Chondrocyte (in vitro differentiated cells): Measurements from ENCODE around the gene ASB8. TPM values are rescaled to one million over a fixed set of nuclear protein-coding genes. Genes with fewer than 3 reads are reported as not detected.

Experiments used
- DNase-seq: peaks from one replicate; pipeline ENCODE4 v3.0.0; 2021; ENCODE audit warnings: mixed read lengths, low spot score
- H3K27ac Mint-ChIP-seq: one replicate; pipeline ENCODE4 v1.8.0; 2021; ENCODE audit warnings: mild to moderate bottlenecking, moderate library complexity, mixed read lengths; ENCODE audit not compliant: unreplicated experiment
- H3K27me3 Mint-ChIP-seq: 2 replicates; pipeline ENCODE4 v1.8.0; 2021; ENCODE audit warnings: low read depth, mixed read lengths
- H3K36me3 Mint-ChIP-seq: 2 replicates; pipeline ENCODE4 v1.8.0; 2021; ENCODE audit warnings: low read depth, mixed read lengths
- H3K4me1 Mint-ChIP-seq: 2 replicates; pipeline ENCODE4 v1.8.0; 2021; ENCODE audit warnings: low read depth, mild to moderate bottlenecking, mixed read lengths
- H3K4me3 Mint-ChIP-seq: one replicate; pipeline ENCODE4 v1.8.0; 2021; ENCODE audit warnings: mild to moderate bottlenecking, moderate library complexity, mixed read lengths; ENCODE audit not compliant: unreplicated experiment
- H3K9me3 Mint-ChIP-seq: 2 replicates; pipeline ENCODE4 v1.8.0; 2021; ENCODE audit warnings: low read depth, mixed read lengths
- CTCF ChIP-seq: fragments of 200-600 bp; sonication (generic); IDR thresholded peaks from 2 replicates; pipeline ENCODE4 v1.5.0; 2021; ENCODE audit warnings: antibody characterized with exemption, mild to moderate bottlenecking, moderate library complexity
- total RNA-seq: library from RNA; stranded (reverse); gene quantifications from 3 replicates; pipeline ENCODE4 v1.2.1, GENCODE V29; 2021

ASB8 gene
- total RNA-seq, 1 donor from 2014 or later: 24.7 TPM

GRCh38 chr12:48199774-48200221 is 42.5 kb upstream of the ASB8 start:
- Mint-ChIP-seq H3K27me3 (peaks cover 18% of the 10 kb centered on the region), H3K27ac (no peak overlapping the region), H3K4me3 (no peak overlapping the region), H3K4me1 (peaks cover 22% of the 10 kb centered on the region), H3K36me3 (peaks cover 1% of the 10 kb centered on the region), H3K9me3 (peaks cover 21% of the 10 kb centered on the region)
- no peak for DNase-seq
- no peak for TF ChIP-seq CTCF

DNA sequence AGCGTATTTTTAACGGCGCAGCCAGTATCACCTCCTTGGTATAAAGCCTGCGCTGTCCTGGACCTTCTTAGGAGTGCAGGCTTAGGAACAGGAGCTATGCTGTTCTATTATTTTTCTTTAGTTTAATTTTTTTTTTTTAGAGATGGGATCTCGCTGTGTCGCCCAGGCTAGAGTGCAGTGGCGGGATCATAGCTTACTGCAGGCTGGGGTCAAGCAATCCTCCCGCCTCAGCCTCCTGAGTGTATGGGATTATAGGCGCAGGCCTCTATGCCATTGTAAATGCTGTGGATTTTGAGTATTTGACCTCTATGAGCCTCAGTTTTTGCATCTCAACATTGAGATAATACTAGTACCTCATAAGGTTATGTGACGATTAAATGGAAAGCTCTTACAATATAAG is 41.7 kb upstream of the ASB8 start:
- peaks cover 17% of the 10 kb centered on the region for H3K9me3 Mint-ChIP-seq
- H3K36me3 Mint-ChIP-seq: peaks cover 1% of the 10 kb centered on the region
- H3K27me3 Mint-ChIP-seq: peaks cover 23% of the 10 kb centered on the region
- H3K27ac Mint-ChIP-seq: peak overlapping the region; percentile 81
- TF ChIP-seq CTCF: no peak
- DNase-seq: no peak
- H3K4me1 Mint-ChIP-seq: peaks cover 25% of the 10 kb centered on the region
- H3K4me3 Mint-ChIP-seq: peak overlapping the region; percentile 75

GRCh38 chr12:48198672-48198971 is 41.3 kb upstream of the ASB8 start:
- peak overlapping the region; percentile 75 for H3K4me3 Mint-ChIP-seq
- no peak for TF ChIP-seq CTCF
- H3K27me3 Mint-ChIP-seq: peaks cover 25% of the 10 kb centered on the region
- peaks cover 1% of the 10 kb centered on the region for H3K36me3 Mint-ChIP-seq
- peaks cover 25% of the 10 kb centered on the region for H3K4me1 Mint-ChIP-seq
- H3K9me3 Mint-ChIP-seq: peaks cover 14% of the 10 kb centered on the region
- peak overlapping the region; percentile 81 for H3K27ac Mint-ChIP-seq
- DNase-seq: no peak

GRCh38 chr12:48197971-48198671 is 40.8 kb upstream of the ASB8 start:
- Mint-ChIP-seq H3K27me3 (peaks cover 28% of the 10 kb centered on the region), H3K4me1 (peaks cover 25% of the 10 kb centered on the region), H3K36me3 (peaks cover 1% of the 10 kb centered on the region), H3K9me3 (peaks cover 12% of the 10 kb centered on the region), H3K27ac (peak overlapping the region; percentile 81), H3K4me3 (peak overlapping the region; percentile 75)
- TF ChIP-seq CTCF: peak; percentile 32
- DNase-seq: no peak

DNA sequence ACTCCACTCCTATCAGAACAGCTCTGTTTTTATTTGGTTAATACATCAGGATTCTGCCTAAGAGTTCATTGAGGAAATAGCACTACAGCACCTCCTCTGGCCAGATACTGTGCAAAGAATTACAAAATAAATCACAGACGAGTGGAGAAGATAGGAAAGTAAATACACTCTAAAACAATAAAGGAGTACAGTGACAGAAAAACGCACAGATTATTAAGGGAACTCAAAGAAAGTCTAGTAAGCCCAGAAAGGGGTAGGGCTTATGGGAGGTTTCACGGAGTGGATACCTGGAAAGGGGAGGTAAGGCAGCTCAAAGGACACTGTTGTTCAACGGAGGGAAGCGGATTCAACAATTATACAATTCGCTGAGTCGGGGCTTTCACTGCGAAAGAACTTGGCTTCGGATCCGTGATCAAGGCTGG is 40.2 kb upstream of the ASB8 start:
- TF ChIP-seq CTCF: peak; percentile 79
- Mint-ChIP-seq H3K27ac (peak overlapping the region; percentile 81), H3K9me3 (peaks cover 7% of the 10 kb centered on the region), H3K4me3 (peak overlapping the region; percentile 75), H3K36me3 (peaks cover 1% of the 10 kb centered on the region), H3K4me1 (peaks cover 25% of the 10 kb centered on the region), H3K27me3 (peaks cover 24% of the 10 kb centered on the region)
- no peak for DNase-seq
